NCI-H2107 (cell line): ENCODE data around the gene NCF4.

Source experiments
- DNase-seq: peaks from one replicate; lab custom pipeline; 2025; lab: John Stamatoyannopoulos, UW

Gene NCF4

DNA sequence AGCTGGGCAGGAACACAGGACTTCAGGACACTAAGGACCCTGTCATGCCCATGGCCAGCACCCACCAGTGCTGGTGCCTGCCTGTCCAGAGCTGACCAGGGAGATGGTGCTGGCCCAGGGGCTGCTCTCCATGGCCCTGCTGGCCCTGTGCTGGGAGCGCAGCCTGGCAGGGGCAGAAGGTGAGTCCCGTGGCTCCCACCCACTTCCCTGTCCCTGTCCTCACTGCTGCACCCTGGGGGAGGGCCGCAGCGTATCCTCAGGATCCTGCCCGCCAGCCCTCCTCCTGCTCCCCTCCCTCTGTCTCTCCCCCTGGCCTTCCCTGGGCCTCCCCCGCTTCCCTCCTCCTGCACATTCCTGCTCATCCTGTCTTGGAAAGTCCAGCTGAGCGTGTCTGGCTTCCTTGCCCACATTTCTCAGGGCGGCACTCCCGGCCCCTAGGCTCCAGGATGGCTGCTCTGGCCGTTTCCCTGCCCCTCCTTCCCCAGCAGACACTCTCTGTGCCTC, 61.4 kb downstream of the NCF4 start:
- DNase-seq: no peak

DNA sequence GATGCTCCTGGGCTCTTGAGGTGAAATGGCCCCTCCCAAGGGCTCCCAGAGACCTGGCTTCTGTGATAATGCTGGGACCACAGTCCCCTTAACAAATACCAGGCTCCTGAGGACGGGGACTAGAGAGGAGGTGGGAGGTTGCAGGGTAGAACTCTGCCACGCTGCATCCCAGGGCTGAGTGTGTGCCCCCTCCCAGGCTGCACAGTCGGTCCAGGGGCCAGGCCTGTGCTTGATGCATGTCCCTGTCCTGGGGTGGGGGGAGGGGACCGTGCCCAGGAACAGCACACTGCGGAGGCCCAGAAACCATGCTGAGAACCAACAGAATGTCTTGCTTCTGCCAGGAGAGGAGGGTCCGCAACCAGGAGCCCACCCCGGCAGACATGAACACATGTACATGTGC, 61.9 kb downstream of the NCF4 start:
- no peak for DNase-seq

DNA sequence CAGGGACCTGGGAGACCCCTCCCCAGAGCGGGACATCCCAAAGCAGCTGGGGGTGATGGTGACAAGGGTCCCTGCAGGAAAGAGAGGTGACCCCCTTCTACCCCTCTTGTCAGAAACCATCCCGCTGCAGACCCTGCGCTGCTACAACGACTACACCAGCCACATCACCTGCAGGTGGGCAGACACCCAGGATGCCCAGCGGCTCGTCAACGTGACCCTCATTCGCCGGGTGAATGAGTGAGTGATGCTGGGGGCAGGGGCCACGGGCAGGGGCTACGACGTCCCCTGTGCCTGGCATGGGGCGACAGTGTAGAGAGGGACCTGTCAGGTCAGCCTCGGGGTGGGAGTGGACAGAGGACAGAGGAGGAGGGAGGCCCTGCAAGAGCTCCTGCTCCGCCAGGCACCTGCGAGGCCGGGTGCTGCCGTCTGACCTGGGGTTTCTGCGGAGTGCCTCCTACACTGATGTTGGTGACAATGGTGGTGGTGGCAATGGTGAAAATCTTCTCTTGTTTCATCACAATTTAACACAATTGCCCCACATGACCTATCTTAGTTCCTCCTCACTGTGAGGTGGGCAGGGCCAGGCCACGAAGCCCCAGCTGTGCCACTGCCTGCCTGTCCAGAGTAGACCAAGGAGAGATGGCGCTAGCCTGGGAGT, 62.5 kb downstream of the NCF4 start:
- DNase-seq: no peak

- DNase-seq: no peak
Measured at GRCh38 chr22:36924151-36924698, 63.4 kb downstream of the NCF4 start.

- DNase-seq: no peak
Measured at GRCh38 chr22:36925388-36926290, 64.8 kb downstream of the NCF4 start.

DNA sequence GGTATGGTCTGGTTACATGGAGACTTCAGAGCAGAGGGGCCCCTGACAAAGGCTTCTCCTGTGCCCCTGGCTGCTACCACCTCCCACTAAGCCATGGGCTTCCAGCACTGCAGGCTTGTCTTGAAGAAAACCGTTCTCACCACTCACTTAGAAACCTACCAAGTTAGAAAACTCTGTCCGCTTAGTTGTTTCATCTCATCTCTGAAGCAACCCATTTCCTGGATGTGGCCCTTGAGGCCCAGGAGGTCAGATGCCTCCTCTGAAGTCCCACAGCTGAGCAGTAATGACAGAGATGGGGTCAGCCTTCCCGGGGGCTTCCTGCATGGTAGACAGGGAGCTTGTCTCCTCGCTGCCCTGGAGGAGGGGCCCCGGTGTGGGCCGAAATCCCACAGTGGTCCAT, 65.5 kb downstream of the NCF4 start:
- no peak for DNase-seq

DNA sequence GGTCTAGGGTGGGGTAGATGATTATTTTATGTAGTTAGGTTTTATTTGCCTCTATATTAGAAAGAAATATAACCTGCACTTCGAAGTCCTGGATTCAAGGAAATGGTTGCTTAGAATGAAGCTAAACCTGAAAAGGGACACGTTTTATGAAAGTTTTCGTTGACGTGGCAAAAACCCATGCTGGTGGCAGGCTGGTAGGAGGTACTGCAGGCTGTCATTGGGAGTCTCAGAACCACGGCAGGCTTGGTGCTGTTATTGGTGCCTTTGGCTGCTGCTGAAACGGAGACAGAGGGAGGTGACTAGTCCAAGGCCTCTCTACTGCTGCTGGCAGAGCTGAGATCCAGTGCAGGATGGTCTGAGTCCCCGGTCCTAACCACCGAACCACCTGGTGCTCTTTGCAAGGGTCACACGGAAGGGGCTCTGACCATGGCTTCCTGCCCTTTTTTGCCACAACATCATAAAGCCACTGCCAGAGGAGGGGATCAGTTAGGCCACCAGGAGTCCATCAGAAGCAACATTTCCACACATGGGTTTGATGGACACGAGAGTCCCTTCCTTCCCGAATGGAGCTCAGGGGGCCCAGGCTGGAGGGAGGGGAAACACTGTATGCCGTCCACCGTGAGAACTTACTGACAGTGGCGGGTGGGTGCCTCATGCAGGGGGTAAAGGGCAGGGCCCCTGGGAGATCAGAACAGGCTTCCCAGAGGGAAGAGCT, 66.1 kb downstream of the NCF4 start:
- DNase-seq: no peak
